Measurements from ENCODE around the gene SPDYE2.
A peak's percentile ranks its signal among the peaks of the same experiment; 100 is the strongest.
"Not testable (repeated sequence)": the region's sequence is repeated elsewhere in the genome, so short reads cannot be mapped to it uniquely, and the experiment has no call there.

Gene SPDYE2, protein sequence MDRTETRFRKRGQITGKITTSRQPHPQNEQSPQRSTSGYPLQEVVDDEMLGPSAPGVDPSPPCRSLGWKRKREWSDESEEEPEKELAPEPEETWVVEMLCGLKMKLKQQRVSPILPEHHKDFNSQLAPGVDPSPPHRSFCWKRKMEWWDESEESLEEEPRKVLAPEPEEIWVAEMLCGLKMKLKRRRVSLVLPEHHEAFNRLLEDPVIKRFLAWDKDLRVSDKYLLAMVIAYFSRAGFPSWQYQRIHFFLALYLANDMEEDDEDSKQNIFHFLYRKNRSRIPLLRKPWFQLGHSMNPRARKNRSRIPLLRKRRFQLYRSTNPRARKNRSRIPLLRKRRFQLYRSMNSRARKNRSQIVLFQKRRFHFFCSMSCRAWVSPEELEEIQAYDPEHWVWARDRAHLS

DNA sequence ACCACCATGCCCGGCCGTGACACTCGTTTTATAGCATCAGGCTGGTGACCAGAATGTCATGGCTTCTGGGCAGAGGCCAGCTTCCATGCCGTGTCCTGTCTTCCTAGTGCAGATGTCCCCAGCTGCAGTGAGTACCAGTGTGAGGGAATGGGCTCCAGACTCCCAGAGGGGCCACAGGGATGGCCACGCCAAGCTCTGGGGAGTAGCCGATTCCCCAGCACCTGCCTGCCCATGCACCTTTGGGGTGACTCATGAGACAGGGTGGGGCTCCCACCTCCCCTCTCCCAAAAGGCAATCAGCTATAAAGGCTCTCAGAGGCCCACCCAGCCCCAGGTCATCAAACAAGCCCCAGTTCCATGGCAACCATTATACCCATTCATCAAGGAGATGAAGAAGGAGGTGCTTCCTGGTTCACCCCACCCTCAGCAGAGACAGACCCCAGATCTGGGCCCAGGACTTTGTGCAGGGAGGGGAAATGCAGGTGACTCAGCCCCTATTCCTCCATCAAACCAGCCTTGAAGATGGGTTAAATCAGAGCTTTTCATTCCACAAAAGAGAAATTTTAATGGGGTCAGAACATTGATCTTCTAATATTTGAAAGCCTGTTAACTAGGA, at the start of gene SPDYE2:
Gene SPDYE2, plus strand, starts transcription at position 419 of the 615 bp plus-strand sequence. CDS start 2,030 bp downstream, outside the sequence.
- not testable (repeated sequence) for DNase-seq

DNA sequence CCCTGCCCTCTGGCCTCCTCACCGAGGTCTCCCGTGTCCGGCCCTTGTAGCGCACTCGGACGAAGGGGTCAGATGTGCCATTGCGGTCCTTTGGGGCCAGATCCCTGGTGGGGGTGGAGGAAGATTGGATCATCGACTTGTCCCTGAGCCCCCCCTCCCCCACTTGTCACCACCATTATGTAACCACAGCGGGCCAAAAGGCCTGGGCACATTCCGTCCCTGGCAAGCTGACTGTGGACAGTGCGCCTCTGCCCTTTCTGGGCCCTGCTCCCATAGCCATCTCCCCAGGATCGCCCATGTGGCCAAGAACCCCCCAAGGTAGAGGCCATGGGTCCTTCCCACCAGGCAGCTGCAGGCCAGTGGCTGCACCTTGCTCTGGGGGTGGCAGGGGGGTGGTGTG, 47.9 kb upstream of the SPDYE2 start:
- not testable (repeated sequence) for DNase-seq

DNA sequence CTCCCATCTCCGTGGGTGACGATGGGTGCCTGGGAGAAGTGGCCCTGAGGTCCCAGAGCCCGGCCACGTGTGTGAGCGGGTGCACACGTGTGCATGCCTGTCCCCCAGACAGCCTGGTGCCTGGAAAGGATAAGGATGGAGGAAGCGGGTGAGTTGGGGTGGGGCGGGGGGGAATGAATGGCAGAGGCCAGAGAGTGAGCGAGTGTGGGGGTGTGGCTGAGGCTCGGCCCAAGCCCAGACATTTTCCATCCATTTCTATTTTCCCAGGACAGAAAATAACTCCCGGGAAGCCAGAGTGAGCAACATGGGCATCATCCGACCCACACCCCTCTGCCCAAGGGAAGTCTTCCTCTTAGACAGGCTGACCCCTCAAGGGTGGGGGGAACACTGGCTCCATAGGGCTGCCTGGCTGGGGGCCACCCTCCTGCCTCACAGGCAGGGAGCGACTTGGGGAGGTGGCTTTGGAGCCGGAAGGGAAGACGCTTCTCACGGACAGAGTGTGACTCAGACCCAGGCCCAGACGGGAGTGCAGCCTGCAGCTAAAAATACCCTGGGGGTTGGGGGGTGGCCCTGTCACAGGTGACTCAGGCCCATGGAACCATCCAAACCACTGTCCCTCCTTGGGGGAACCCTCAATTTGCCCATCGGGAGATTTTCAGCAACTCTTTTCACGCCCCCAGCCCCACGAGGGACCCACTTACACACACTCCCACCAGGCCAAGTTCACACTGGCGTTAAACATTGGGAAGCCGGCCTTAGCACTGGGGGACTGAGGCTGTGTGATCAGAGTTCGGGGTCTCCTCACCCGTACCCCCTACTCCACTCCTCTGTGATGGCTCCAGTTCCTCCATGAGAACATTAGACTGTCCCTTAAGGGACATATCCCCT, 45.5 kb upstream of the SPDYE2 start:
- DNase-seq = not testable (repeated sequence)

DNA sequence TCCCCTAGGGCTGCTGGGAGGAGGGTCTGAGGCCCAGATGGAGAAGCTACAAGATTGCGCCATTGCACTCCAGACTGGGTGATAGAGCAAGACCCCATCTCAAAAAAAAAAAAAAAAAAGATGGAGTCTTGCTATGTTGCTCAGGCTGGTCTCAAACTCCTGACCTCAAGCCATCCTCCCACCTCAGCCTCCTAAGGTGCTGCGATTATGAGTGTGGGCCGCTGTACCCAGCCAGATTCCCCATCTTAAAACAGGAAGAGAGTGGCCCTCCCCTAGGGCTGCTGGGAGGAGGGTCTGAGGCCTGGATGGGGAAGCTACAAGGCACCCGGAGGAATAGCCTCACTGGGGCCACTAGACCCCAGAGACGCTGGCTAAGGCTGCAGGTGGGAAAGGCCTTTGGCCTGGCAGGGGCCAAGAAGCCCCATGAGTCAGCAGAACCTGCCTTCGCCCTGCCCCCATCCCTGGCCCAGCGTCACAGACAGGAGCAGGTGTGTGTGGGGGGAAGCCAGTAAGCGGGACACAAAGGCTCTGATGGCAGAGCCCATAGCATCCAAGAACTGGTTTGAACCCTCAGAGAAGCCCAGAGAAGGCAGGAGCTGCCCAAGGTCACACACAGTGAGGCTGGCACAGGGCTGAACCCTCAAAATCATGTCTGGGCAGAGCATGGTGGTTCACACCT, 43.5 kb upstream of the SPDYE2 start:
- not testable (repeated sequence) for DNase-seq

DNA sequence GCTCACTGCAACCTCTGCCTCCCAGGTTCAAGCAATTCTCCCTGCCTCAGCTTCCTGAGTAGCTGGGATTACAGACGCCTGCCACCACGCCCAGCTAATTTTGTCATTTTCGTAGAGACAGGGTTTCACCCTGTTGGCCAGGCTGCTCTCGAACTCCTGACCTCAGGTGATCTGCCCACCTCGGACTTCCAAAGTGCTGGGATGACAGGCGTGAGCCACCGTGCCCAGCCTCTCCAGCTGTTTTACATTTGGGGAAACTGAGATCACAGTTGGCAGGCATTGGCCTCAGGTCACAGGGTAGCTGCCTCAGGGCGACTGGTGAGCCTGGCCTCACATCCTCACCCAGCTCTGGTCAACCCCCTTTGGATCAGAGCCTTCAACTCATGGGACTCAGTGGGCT, 40.5 kb upstream of the SPDYE2 start:
- DNase-seq = not testable (repeated sequence)

DNA sequence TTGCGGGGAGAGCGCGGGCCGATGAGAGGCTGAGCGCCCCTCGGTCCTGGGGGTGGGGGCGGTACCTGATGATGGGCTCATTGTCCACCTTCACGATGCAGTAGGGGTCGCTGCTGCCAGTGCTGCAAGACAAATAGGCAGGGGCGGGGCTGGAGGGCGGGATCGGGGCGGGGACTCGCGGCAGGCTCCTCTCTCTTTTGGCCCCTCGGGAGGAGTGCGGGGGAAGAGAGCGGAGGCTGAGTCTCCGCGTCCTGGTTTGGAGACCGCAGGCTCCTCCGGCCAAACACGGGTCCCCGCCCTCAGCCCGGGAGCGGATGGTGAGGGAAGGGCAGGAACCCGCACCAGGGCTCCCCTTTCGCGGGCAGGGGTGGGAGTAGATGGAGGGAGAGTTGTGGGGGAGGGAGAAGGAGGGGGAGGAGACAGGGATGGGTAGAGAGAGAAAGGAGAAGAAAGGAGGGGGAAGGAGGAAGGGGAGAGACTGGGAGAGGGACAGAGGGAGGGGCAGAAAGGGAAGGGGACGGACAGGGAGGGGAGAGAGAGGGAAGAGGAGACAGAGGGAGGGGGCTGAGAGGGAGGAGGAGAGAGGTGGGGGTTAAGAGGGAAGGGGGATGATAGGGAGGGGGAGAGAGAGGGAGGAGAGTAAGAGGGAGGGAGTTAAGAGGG, 39.0 kb upstream of the SPDYE2 start:
- not testable (repeated sequence) for DNase-seq

DNA sequence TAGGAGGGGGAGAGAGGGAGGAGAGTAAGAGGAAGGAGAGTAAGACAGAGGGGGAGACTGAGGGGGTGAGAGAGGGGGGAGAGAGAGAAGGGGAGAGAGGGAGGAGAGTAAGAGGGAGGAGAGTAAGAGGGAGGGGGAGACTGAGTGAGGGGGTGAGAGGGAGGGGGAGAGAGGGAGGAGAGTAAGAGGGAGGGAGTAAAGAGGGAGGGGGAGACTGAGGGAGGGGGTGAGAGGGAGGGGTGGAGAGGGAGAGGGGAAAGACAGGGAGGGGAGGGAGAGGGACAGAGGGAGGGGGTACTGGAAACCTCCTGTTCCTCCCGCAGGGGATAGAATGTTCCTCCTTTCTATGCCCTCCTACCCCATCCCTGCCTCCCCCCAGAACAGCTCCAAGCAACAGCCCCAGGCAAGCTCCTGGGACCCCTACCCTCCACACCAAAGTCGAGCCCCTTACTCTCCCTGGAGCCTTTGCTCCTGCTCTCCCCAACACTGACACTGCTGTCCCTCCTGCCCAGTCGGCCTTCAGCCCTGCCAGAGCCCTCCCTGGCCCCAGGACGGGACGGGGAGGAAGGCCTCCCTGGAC, 38.3 kb upstream of the SPDYE2 start:
- peak; percentile 24 for DNase-seq

DNA sequence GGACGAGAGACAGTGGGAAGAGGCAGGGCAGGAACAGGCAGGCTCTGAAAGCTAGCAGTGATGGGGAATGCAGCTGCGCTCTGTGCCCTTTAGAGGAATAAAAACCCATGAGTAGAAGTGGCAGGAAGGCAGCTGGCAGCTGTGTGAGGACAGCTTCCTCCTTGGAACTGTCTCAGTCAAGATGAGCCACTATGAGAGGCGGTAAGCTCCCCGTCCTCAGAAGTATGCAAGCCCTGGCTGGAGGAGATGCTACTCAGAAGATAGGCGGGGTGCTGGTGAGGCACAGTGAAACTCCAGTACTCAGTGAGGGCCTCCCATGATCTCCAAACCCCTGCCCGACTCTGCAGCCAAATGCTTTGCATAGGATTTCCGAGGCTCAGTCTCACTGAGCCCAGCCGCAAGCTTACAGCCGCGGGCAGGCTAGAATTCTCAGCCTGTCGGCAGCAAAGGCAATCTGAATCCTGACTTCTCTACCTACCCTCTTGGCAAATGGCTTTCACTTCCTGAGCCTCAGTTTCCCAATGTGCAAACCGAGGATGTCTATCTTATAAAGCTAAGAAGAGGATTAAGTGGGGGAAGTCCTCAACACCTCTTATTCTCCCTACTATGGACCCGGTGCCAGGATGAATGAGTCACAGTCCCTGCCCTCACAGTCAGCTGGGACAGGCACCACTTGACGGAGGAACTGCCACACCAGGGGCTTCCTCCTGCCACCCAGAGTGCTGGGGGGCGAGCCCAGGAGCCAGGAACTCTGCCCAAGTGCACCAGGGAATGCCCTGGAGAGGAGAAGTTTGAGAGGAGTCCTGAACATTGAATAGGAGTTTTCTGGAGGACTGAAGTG, 35.9 kb upstream of the SPDYE2 start:
- DNase-seq = not testable (repeated sequence)

DNA sequence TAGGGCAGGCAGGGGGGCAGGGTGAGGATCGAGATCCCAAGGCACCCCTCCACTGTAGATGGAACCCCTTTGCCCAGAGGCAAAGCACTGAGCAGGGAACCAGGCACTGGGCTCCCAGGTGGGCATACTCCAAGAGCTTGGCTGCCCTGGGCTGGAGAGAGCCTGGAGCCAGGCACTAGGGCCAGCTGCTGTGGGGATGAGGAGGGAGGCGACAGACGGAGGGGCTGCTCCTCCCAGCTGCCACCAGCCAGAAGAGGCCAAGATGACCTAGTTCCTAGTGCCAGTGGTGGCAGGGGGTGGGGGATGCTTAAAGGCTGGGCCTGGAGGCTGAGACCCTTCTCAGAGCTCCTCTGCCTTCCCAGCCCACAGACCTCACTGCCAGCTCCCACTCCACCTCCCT, 35.1 kb upstream of the SPDYE2 start:
- not testable (repeated sequence) for DNase-seq

DNA sequence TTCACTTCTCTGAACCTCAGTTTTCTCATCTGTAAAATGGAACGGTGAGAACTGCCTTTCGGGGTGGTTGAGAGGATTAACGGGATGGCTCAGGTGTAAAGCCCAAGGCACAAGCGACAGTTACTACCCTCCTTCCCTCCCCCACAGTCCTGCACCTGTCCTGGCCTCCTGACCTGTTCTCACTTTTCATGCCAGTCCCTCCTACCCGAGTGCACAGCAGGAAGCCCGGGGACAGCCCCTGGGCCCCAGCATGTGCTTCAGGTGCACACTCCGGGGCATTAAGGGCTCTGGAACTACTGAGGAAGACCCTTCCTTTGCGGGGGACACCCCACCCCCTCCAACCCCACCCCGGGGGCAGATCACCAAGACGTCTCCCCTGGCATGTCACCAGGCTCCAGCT, 34.1 kb upstream of the SPDYE2 start:
- DNase-seq = not testable (repeated sequence)

DNA sequence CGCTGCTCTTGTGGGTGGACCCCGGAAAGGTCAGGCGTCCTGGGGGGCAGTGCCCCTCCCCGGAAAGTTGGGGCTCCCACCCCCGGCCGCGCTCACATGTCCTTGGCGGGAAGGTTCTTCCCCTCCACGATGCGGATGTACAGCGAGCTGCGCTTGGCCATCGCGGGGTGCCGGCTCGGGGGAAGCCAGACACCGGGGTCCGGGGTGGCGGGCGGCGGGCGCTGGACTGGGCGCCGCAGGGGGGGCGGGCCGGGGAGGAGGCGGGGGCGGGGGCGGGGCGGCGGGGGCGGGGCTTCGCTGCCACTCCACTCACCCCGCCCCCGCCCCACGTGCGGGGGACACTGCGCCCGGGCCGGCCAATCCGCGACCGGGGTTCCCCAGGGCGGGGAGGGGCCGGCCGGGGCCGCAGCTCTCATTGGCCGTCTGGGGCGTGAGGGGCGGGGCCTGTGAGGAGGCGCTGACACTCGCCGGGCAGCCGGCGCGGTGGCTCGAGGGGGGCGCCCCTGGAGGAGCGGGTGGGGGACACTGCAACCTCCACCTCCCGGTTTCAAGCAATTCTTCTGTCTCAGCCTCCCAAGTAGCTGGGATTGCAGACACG, 33.4 kb upstream of the SPDYE2 start, which contains the start of gene RASA4B:
Gene RASA4B, minus strand, starts transcription at position 228 of the 598 bp plus-strand sequence. Its CDS starts 67 bp downstream, at position 161.
- peak; percentile 42 for DNase-seq

DNA sequence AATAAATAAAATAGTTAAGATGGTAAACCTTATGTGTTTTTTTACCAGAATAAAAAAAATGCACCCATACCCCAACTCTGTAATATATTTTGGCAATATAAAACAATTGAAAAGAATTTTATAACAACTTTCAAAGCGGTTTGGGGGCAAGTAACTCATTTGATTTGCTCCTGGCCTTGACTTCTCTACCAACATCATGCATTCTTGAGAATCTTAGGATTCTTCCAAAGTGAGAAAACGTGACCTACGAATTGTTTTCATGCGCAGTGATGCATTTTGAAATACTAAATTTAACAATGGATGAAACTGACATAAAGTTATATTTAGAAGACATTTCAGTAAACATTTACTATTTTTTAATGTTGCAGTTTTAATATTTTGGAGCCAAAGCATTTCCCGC, 30.2 kb upstream of the SPDYE2 start:
- DNase-seq = not testable (repeated sequence)

DNA sequence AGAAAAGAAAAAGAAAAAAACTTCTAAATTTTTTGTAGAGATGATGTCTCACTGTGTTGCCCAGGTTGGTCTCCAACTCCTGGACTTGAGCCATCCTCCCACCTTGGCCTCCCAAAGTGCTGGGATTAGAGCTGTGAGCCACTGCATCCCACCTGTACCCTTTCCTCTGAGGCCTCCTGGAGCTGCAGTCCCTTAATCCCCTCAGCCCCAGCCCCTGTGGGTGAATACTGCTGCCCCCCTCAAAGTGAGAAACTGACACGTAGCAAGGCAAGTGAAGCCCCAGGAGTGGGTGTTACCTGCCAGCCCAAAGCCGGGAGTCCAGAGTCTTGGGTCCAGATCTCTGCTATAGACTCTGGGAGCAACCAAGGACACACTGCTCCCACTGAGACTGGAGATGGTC, 26.2 kb upstream of the SPDYE2 start:
- not testable (repeated sequence) for DNase-seq

DNA sequence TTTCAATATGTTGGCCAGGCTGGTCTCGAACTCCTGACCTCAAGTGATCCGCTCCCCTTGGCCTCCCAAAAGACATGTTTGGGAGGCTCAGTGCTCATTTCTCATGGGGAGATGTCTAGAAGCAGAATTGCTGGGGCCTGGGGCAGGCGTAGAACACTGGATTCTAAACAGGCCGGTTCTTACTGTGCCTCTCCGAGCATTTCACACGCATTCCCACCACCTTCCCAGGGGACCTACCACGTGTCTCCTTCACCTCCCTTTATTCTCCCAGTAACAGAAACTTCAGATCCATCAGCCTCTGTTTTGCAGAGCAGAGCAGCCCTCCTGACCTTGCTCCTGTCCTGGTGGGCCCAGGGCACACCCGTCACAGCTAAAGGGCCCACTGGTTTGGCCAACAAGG, 23.8 kb upstream of the SPDYE2 start:
- not testable (repeated sequence) for DNase-seq

DNA sequence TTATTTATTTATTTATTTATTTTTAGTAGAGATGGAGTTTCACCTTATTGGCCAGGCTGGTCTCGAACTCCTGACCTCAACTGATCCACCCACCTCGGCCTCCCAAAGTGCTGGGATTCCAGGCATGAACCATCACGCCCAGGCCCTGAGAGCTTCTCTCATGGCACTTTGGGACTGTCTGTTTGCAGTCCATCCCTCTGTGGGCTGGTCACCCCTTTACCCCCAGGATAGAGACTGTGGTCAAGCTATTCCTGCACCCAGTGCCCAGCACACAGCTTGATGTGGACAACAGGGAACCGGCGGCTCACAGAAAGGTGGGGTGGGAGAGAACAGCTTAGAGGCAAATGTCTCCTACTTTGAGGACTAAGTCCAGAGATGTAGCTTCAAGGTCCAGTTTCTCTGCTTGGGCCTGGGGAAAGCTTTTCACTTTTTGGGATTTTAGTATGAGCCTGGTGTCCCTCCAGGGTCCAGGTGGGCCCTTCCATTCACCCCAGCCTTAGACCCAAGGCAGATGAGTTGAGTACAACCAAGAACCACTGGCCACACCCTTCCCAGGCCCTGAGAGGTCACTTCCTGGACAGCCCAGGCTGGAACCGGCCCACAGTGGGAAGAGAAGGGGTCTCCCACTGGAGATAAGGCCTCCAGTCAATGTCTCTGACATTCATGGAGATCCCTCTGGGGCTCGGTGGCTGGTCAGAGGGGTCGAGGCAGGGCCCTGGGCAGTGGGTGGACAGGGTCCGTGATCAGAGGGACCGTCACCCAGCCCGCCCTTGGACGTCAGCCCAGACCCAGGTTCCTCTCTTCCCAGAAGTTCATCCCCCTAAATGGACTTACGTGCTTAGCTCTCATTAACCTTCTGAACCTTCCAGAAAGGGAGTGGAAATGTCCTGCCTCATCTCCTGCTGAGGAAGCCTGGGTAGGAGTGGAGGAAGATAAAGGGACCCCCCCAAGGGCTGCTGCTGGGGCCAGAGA, 22.9 kb upstream of the SPDYE2 start:
- DNase-seq = not testable (repeated sequence)

DNA sequence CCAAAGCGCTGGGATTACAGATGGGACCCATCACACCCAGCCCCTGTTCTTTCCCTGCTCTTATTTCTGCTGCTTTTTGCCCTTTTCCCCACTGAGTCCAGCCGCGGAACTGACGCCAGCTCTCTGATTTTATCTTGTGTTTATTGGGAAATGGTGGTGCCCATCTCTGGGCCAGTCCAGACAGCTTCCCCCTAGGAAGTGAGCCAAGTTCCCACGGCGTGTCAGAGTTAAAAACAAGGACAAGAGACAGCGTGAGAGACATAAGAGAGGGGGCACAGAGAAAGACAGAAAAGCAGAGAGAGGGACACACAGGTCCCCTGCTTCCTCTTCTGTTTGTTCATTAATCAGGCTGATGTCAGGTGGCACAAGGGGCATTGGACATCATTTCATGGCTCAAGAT, 19.4 kb upstream of the SPDYE2 start:
- DNase-seq = not testable (repeated sequence)

DNA sequence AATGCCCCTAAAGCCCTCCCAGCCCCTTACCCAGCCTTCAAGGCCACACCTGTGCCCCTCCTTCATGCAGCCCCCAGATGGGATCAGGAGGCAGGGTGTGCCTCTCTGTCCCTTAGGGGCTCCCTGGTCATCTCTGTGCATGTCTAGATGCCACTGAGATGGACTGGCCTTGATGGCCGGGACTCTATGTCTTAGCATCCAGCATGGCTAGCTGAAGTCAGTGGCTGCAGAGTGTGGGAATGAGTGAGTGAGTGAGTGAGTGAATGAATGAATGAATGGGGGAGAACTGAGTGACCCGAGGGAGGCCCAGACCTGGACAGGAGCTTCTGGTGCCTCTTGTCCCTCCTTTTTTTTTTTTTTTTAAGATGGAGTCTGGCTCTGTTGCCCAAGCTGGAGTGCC, 18.9 kb upstream of the SPDYE2 start:
- not testable (repeated sequence) for DNase-seq

DNA sequence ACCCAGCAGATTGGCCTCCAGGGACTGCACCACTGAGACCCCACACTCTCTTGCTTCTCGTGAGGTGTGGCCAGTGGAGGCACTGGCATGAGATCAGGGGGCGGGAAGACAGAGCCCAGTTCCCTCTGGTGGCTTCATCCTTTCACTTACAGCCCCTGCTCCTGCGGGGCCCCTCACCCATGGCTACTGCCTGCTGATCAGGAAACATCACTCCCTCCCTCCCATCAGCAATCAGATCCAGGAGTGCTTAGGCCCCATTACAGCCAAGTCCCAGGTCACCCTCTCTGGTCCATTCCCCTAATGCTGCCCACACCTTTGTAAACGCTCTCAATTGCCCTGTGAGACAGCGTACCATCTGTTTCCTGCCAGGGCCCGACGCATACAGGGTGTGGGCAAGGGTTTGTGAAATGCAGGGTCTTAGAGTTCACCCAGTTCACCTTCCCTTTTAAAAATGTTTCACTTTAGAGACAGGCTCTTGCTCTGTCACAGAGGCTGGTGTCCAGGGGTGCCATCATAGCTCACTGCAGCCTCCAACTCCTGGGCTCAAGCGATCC, 15.9 kb upstream of the SPDYE2 start:
- DNase-seq = not testable (repeated sequence)
